AG20443 (cell line): ENCODE data around the gene ANXA8L1.
"Not testable (repeated sequence)": the region's sequence is repeated elsewhere in the genome, so short reads cannot be mapped to it uniquely, and the experiment has no call there.

Experiments used
- DNase-seq: peaks from one replicate; pipeline ENCODE4 v3.0.0; 2012; ENCODE audit warnings: low spot score, mixed read lengths

The ANXA8L1 gene

GRCh38 chr10:46375406-46375805, at the start of gene ANXA8L1:
Gene ANXA8L1 (plus strand): TSS chr10:46375776. CDS start chr10:46375852, 76 bp downstream.
- DNase-seq, result not testable (repeated sequence)

GRCh38 chr10:46326066-46326465, 49.5 kb upstream of the ANXA8L1 start:
- DNase-seq, result no peak

DNA sequence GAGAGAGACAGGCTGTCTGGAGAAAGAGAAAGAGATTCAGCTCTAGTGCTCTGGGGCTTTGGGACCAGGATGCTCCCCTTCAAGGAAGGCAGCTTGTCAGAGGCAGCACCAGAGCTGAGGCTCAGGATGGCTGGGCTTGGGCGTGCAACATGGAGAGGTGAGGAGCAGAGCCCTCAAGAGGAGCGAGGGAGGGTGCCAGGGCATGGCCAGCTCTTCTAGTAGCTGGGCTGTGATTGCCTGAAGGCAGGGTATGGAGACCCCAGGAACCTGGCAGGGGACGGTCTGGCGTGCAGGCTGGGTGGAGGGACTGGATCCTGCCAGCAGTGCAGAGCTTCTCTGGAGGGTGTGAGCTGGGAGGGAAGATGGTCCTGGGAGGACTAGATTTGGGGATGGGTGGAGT, 48.6 kb upstream of the ANXA8L1 start:
- DNase-seq, result no peak

DNA sequence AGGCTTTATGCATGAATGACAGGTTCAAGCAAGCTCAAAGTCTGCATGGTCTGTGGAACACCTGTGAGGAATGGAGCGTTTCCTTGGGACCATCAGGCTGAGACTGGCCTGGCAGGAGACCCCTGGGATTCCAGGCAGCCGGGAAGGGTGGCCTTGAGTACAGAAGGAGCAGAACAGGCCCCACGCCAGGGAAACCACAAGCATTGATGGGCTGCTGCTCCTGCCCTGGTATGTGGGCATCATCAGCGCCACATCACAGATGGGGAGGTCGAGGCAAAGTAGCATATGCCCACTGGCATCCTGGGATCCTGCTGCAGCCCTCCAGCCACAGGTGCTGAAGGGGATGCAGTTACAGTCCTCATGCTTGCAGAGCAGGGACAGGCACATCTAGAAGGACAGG, 47.9 kb upstream of the ANXA8L1 start:
- DNase-seq, result no peak

DNA sequence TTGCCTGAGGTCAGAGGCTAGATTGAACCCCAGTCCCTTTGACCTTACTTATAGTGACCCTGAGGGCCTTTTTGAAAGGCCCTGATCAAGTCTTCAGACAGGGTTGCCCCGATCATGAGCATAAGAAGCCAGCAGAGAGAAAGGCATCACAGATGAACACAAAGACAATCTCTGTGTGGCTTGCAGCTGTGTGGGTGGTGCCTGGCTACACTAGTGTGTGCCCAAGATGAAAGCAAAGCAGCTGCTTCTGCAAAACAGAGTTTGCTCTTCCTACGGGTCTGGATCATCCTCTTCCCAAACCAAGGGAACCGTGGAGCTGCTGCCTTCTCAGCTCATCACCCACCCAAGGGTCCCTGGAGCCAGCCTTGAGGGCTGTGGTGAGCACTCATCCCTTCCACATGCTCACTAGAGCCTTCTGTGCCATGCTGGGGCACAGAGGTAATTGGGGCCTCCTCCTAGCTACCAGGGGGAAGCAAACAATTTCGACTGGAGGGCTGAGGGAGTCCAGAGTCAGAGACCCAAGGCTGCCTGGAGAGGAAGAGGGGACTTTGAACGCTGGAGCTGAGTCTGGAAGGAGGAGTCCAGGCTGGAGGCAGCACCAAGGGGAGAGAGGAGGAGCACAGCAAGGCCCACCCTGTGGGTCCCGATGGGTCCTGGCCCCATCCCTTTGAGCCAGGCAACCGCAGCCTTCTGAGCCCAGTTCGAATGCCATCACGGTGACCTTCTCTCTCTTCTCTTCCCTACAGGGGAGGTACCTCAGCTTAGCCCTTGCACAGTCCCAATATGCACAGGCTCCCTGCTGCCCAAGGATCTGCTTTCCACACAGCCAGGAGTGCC, 46.5 kb upstream of the ANXA8L1 start:
- no peak for DNase-seq

DNA sequence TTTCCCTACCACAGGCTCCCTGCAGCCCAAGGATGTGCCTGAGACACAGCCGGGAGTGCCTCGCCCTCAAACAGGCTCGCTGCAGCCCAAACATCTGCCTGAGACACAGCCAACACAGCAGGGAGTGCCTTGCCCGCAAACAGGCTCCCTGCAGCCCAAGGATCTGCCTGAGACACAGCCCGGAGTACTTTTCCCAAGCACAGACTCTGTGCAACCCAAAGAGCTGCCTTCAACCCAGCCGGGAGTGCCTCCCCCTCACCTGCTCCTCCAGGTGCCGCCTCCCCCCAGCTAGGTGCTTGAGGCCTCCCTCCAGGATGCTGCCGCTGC, 45.9 kb upstream of the ANXA8L1 start:
- peak; percentile 30 for DNase-seq

- DNase-seq, result no peak
Observed at GRCh38 chr10:46330894-46331293, 44.7 kb upstream of the ANXA8L1 start.

DNA sequence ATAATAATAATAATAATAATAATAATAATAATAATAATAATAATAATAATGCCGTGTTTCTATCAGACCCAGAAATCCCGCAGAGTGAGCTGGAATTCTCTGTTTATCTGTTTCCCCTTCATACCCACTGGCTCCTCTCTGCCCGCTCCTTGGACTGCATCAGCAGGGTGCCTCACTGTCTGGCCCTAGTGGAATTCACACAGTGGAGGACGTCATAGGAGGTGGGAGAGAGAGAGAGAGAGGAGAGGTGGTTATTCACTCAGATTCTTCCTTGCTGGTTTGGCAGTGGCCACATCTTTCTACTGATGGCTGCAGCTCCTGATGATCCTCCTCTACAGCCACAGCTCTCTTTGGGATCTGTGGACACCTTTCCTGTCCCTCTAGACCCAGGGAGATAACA, 10.1 kb upstream of the ANXA8L1 start:
- not testable (repeated sequence) for DNase-seq

DNA sequence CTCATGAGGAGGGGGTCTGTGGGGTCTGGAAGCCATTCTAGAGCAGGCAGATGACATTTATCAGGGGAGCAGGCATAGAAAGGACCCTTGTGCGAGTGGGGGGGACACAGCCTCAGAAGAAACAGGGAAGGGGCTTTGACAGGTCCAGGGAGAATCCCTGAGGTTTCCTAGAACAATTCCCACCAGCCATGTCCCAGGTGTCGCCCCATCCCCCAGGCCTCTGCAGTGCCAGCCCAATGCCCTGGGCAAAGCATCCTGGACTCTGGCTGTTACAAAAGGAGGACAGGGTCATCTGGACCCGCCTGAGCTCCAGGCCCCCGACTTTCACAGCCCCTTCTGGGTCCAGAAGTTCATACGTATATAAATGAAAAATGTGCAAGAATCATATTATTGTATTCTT, 8.4 kb upstream of the ANXA8L1 start:
- DNase-seq, result not testable (repeated sequence)

DNA sequence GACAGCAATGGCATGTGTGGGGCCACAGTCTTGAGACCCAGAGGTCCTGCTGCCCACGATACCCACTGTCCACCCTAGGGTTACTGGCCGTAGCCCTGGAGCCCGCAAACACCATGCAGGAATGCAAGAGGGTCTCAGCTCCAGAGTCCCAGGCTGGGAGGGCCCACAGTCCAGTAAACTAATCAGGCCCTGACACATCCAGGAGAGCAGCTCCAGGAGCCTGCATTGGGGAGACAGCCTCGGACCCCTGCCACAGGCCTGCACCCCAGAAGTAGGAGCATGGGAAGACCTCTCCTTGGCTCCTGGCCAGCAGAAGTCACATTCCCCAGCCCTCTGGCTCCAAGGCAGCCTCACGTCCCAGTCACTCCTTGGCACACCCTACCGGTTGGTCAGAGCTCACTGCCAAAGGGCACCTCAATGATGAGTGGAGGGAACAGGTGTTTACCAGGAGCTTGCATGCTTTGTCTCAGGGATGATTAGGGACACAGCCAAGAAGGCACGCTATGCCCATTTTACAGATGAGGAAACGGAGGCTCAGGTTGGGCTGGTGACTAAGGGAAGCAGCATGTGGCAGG, 7.8 kb upstream of the ANXA8L1 start:
- DNase-seq, result not testable (repeated sequence)

DNA sequence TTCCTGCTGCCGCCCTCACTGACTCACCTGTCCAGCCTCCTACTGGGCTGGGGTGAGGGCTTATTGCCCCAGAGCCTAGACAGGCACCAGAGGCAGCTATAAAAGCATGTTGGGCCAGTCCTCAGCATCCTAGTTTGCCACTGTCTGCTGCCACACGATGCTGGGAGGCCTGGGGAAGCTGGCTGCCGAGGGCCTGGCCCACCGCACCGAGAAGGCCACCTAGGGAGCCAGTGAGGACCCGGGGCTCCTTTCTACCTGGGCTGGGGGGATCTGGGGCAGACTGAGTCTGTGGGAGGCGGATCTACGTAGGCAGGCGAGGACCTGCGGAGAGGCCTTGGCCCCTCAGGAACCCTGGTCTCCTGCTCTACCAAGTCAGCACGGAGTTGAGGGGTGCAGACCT, 6.6 kb upstream of the ANXA8L1 start:
- DNase-seq, result not testable (repeated sequence)

DNA sequence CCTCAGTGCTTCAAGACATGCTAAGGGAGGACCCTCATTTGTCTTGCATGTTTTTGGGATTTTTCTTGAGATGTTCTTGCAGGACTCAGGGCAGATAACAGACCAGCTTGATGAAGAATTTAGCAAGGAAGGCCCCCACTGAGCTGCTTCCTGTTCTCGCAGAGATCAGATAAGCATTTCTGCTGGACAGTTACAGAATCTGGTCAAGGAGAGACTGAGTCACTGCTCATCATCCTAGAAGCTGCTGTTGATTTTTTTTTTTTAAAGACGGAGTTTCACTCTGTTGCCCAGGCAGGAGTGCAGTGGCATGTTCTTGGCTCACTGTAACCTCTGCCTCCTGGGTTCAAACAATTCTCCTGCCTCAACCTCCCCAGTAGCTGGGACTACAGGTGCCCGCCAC, 1.2 kb upstream of the ANXA8L1 start:
- not testable (repeated sequence) for DNase-seq

- not testable (repeated sequence) for DNase-seq
Observed at GRCh38 chr10:46377022-46377421, 1.4 kb downstream of the ANXA8L1 start.

- not testable (repeated sequence) for DNase-seq
Observed at GRCh38 chr10:46377651-46378050, 2.1 kb downstream of the ANXA8L1 start.

DNA sequence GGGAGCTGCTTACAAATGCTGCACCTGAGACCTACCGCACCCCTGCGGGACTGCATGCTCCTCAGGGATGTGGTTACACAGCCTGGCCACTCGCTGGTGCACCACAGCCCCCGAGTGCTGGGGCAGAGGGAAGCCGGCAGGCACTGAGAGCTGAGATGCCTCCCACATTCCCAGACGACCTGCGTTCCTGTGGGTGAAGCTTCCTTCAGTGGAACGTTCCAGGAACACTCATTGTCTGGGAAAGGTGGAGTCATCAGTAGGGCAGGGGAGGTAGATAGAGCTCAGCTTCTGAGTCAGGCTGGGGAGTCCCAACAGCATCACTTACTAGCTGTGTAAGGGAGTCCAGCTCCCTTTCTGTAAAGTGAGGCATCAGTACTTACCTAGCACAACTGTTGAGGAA, 2.5 kb downstream of the ANXA8L1 start:
- not testable (repeated sequence) for DNase-seq

GRCh38 chr10:46379233-46379848, 3.8 kb downstream of the ANXA8L1 start:
- not testable (repeated sequence) for DNase-seq

GRCh38 chr10:46385858-46386257, 10.3 kb downstream of the ANXA8L1 start:
- not testable (repeated sequence) for DNase-seq

- not testable (repeated sequence) for DNase-seq
Observed at GRCh38 chr10:46386694-46387093, 11.1 kb downstream of the ANXA8L1 start.

DNA sequence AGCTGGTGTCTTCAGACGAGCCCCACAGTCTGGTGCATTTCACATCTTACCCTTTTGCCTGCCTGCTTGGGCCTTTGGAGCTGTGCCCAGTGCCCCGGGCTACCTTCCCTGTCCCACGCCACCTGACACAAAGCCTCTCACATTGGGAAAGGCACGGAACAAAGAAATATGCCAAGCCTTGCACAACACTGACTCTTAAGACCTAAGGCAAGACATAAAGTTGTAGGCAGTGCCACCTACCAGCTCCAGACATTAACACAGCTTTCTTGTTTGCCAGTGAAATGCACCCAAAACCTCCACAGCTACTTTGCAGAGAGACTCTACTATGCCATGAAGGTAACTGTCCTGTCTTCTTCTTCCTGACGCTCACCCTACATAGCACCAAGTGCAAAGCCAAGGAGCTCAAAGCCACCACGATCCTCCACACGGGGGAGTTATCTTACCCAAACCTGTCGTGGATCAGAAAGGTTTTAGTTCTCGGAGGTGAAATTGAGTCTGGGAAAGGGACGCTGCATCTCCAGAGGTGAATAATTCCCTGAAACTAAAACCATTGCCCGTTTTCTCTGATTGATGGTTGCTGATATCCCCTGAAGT, 11.8 kb downstream of the ANXA8L1 start:
- DNase-seq, result not testable (repeated sequence)

DNA sequence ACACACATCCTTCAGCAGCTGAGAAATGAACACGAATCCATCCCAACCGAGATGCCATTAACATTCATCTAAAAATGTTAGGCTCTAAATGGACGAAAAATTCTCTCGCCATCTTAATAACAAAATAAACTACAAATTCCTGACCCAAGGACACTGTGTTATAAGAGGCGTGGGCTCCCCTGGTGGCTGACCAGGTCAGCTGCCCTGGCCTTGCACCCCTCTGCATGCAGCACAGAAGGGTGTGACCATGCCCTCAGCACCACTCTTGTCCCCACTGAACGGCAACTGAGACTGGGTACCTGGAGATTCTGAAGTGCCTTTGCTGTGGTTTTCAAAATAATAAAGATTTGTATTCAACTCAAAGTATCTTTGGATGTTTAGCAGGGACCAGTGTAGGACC, 15.8 kb downstream of the ANXA8L1 start:
- not testable (repeated sequence) for DNase-seq

- DNase-seq, result peak; percentile 33
Observed at GRCh38 chr10:46396441-46397279, 21.1 kb downstream of the ANXA8L1 start.

DNA sequence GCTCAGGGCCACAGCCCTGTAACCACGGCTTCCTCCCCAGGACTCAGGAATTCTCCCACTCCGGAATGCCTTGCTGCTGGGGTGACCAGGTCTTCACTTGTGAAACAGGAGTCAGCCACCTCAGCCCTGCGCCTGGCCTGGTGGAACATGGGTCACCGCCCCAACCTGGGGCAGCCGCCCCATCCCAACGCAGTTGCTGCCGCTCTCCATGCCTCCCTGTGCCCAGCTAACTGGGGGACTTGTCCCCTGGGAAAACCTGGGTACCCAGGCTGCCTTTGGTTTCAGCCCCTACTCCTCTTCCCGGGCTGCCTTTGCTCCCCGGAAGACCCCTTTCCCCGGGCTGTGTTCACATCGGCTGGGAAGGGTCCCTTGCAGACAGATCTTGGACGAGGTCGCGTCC, 22.2 kb downstream of the ANXA8L1 start:
- DNase-seq, result not testable (repeated sequence)
